ENCODE data around the gene UMAD1. TPM values are rescaled to one million over a fixed set of nuclear protein-coding genes. Genes with fewer than 3 reads are reported as not detected.

The UMAD1 gene
- polyA plus RNA-seq, 3 donors from 2014 or later, result 16.9 to 21.8 (median 17.2) TPM

DNA sequence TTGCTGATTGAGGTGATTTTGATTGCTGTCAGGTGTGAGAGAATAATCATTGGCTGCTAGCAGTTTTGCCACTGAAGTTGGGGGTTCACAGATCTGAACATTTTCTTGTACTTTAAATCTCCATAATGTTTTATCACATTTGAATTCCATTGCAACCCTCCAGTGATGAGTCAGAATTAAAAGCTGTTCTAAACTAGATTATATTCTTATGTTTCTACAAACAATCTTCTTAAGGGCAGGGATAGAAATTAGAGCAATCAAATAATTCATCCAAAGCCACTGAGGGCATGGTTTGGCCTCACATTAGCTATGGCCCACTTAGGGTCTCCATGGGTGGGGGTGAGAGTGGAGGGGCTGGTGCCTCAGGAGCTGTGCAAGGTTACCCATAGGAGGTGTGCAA lies 130.9 kb downstream of the UMAD1 start:
- no peak for DNase-seq
- H3K27ac Mint-ChIP-seq, result no peak overlapping the region
- no peak overlapping the region for H3K4me3 Mint-ChIP-seq
- peaks cover 2 to 20% (median 6%) of the 10 kb centered on the region in 3 donors for H3K36me3 Mint-ChIP-seq
- H3K4me1 Mint-ChIP-seq, result peaks cover 0 to 4% of the 10 kb centered on the region in 2 donors
- H3K9me3 Mint-ChIP-seq, result peaks cover 0 to 2% (median 0%) of the 10 kb centered on the region in 6 donors
- no peaks in the 10 kb centered on the region for H3K27me3 Mint-ChIP-seq (ENCODE audit: low read depth in 3 of 3)

DNA sequence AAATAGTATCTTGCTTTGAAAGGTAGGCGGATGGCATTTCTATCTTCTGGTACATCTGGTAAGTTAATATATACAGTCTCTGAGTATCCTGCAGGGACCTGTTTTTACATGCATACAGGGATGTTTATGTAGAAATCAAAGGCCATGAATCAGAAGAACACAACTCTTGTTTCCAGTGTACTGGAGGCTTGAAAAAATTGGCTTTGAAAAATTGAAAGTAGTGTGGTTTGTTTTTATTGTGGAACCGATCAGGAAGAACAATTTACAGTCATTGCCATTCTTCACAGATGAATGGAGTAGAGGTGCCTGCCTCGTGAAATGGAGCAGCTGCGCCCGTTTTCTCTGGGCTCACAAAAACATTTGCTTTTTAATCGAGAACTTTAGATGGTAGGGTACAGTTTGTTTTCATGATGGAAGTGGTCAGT lies 131.9 kb downstream of the UMAD1 start:
- H3K36me3 Mint-ChIP-seq, result peaks cover 2 to 20% (median 6%) of the 10 kb centered on the region in 3 donors
- H3K27me3 Mint-ChIP-seq (ENCODE audit: low read depth in 3 of 3), result no peaks in the 10 kb centered on the region
- peaks cover 0 to 2% (median 0%) of the 10 kb centered on the region in 6 donors for H3K9me3 Mint-ChIP-seq
- peak overlapping the region in 1 of 6 donors; percentile 58 for H3K27ac Mint-ChIP-seq
- no peak for DNase-seq
- H3K4me3 Mint-ChIP-seq, result no peak overlapping the region
- H3K4me1 Mint-ChIP-seq, result peaks cover 0 to 4% of the 10 kb centered on the region in 2 donors

DNA sequence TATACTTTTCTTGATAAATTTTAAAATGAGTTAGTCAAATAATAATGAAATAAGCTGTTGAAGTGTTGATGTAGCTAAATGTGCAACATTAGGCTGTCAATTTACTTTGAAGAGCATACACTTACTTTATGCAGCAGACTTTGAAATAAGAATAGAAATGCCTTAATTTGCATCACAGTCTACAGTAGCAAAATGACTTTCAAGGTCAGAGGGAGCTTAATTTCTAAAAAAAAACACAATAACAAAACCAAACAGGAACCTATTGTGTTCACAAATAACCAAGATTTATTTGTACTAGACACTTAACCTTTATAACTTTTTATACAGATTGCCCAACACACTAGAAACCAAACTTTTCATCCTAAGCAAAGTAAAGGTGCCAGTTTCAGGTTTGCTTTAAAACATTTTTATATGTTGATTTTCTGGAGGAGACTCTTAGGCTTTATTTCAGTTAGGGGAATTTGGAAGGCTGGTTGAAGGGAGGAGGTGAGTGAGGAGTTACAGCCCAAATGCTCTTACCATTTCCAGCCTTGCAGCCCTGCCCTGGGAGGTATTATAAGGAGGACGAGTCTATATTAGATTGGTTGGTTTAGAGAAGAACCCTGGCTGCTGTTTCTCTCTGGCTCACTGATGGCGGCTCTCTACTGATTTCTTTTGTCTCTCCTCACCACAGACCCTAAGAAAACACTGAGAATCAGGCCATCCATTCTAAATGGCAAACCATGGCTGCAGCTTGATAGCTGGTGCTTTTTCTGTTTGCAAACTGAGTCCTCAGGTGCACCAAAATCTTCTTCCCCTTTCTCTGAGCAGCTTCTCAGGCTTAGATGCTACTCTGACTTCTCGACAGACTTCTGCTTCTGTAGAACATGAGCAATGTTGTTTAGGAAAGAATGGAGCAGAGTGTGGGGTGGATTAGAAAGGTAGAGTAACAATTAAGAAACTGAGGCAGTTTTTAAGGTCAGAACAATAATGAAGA lies 133.1 kb downstream of the UMAD1 start:
- Mint-ChIP-seq H3K4me3 (no peak overlapping the region), H3K27ac (no peak overlapping the region), H3K27me3 (ENCODE audit: low read depth in 3 of 3) (no peaks in the 10 kb centered on the region), H3K36me3 (peaks cover 2 to 20% (median 6%) of the 10 kb centered on the region in 3 donors), H3K4me1 (peaks cover 0 to 4% of the 10 kb centered on the region in 2 donors), H3K9me3 (peaks cover 0 to 2% (median 0%) of the 10 kb centered on the region in 6 donors)
- DNase-seq, result no peak

DNA sequence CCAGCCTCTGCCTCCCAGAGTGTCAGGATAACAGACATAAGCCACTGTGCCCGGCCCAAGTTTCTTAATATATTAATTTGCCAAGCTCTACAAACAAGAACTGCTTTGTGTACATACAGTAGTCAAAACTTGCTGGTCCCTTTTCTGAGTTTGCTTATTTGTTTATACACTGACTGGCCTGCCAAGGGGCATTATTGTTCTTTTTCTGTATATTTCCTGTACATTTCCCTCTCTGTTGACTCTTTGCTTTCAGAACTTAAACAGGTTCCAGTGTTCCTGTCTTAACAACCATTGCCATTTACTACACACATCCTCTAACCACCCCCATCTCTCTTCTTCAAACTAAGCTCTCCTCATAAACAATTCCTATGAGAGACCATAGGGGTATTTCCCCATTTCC lies 139.3 kb downstream of the UMAD1 start:
- Mint-ChIP-seq H3K27ac (peak overlapping the region in 1 of 6 donors; percentile 49), H3K4me3 (no peak overlapping the region), H3K27me3 (ENCODE audit: low read depth in 3 of 3) (no peaks in the 10 kb centered on the region), H3K36me3 (peaks cover 0 to 7% (median 0%) of the 10 kb centered on the region in 3 donors), H3K4me1 (peaks cover 13 to 15% of the 10 kb centered on the region in 2 donors), H3K9me3 (peaks cover 0 to 2% (median 0%) of the 10 kb centered on the region in 6 donors)
- DNase-seq, result no peak

DNA sequence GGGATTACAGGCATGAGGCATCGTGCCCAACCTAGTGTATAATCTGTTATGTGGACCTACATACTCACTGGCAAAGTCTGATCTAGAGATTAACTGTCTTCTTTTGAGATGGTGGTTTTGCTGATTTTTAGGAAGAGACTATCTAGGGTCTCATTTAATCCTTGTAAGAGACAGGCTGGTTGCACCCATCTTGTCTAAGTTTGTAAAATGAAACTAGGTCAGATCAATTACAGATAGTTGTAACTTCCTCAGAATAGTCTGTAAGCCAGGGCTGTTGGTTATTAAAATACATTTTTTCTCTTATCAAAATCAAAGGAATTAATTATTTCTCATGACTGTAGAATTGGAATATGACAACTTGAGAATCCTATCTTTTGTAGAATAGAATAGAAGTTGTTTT lies 142.4 kb downstream of the UMAD1 start:
- peak overlapping the region; percentile 24 to 92 (median 82) for H3K27ac Mint-ChIP-seq

DNA sequence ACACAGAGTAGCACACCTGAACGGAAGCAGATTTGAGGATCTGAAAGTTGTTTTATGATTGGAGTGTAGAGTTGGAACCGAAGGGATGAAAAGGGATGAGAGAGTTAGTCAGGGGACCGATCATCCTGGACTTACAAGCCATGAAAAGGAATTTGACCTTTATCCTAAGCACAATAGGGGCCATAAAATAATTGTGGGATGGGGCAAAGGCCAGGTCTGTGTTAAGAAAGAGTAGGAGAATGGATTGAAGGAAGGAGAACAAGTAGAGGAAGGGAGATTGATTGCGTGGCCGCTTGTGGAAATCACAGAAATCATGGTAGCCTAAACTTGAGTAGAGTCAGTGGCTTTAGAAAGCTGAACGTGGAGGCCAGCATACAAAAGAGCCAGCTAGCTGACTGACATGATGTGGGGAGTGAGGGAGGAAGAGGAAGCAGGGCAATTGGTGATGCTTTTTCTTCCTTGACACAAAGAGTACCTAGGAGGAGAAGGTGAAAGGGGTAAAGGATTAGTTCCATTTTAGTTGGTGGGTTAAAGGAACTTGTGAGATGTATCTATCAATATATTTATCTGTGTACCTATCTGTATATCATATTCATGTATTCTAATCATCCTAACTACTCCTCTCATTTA lies 144.9 kb downstream of the UMAD1 start:
- Mint-ChIP-seq H3K4me3 (no peak overlapping the region), H3K4me1 (peaks cover 13 to 15% of the 10 kb centered on the region in 2 donors), H3K27ac (peak overlapping the region in 1 of 6 donors; percentile 14), H3K9me3 (no peaks in the 10 kb centered on the region), H3K36me3 (peaks cover 0 to 4% (median 4%) of the 10 kb centered on the region in 3 donors), H3K27me3 (ENCODE audit: low read depth in 3 of 3) (peaks cover 0 to 5% (median 0%) of the 10 kb centered on the region in 3 donors)
- no peak for DNase-seq

More for the DNA sequence above, 142.4 kb downstream of the UMAD1 start:
- Mint-ChIP-seq H3K36me3 (peaks cover 0 to 4% (median 4%) of the 10 kb centered on the region in 3 donors), H3K9me3 (no peaks in the 10 kb centered on the region), H3K4me1 (peaks cover 13 to 15% of the 10 kb centered on the region in 2 donors), H3K4me3 (peak overlapping the region; percentile 65 to 85 (median 73)), H3K27me3 (ENCODE audit: low read depth in 3 of 3) (peaks cover 0 to 5% (median 0%) of the 10 kb centered on the region in 3 donors)
- no peak for DNase-seq

DNA sequence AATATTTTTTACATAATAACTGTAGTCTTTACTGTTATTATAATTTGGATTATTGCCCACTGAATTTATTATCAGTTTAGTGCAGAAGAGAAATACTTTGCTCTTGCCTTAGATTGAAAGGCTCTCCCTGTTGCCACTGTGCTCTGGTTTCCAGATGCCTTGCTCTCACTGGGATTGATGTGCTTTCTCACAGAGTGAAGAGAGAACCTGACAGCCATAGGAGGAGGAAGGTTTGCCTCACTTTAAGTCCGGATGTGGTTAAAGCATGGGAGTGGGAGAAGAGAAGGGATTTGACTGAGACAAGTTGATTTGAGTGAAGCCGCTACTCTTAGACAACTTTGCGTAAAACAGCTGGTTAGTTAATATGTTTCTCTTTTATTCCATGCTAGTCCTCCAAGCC lies 146.0 kb downstream of the UMAD1 start:
- Mint-ChIP-seq H3K27me3 (ENCODE audit: low read depth in 3 of 3) (peaks cover 0 to 5% (median 0%) of the 10 kb centered on the region in 3 donors), H3K27ac (peak overlapping the region in 1 of 6 donors; percentile 21), H3K36me3 (peaks cover 0 to 9% (median 7%) of the 10 kb centered on the region in 3 donors), H3K9me3 (no peaks in the 10 kb centered on the region), H3K4me3 (no peak overlapping the region), H3K4me1 (peaks cover 13 to 15% of the 10 kb centered on the region in 2 donors)
- no peak for DNase-seq

DNA sequence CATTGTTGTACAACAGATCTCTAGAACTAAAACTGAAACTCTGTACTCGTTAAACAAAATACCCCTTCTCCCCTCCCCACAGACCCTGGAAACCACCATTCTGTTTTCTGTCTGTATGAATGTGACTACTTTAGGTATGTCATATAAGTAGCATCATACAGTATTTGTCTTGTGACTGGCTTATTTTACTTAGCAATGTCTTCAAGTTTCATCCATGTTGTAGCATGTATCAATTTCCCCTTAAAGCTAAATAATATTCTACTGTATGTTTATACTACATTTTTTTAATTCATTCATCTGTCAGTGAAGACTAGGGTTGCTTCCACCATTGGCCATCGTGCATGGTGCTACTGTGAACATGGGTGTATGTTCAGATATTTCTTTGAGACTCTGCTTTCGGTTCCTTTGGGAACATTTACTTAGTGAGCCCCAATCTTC lies 149.0 kb downstream of the UMAD1 start:
- H3K4me3 Mint-ChIP-seq, result no peak overlapping the region
- no peak overlapping the region for H3K27ac Mint-ChIP-seq
- no peaks in the 10 kb centered on the region for H3K9me3 Mint-ChIP-seq
- H3K27me3 Mint-ChIP-seq (ENCODE audit: low read depth in 3 of 3), result peaks cover 0 to 5% (median 2%) of the 10 kb centered on the region in 3 donors
- no peak for DNase-seq
- H3K36me3 Mint-ChIP-seq, result peaks cover 8 to 21% (median 16%) of the 10 kb centered on the region in 3 donors
- no peaks in the 10 kb centered on the region for H3K4me1 Mint-ChIP-seq

DNA sequence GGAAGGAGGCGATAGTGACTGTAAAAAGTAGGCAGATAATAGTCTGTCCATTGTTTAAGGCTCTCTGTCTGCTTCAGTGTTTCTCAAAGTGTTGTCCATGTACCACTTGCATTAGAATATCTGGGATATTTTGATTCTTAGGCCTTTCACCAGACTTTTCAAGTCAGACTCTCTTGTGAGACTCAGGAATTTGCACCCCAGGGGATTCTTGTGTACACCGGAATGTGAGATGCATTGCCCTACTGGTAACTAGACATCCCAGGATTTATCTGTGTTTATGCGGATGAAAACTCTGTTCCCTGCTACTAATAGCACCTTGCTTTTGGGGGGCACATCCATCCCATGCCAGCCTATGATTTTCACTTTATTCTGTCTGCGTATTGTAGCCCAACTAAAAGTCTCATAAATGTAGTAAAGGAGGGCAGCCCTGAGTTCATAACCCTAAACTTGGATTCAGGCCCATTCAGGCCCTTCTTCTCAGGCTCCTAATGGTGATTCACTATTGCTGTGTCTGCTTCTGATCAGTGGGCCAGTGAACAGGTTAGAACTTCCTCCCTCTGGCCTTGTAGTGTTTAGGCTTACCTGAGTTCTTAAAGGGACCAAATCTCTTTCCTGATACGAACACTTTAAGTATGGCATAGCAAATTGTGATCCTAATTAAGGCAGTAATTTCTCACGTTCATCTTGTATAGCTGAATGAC lies 149.6 kb downstream of the UMAD1 start:
- Mint-ChIP-seq H3K4me1 (peaks cover 0 to under 1% of the 10 kb centered on the region in 2 donors), H3K9me3 (no peaks in the 10 kb centered on the region), H3K27me3 (ENCODE audit: low read depth in 3 of 3) (peaks cover 0 to 5% (median 2%) of the 10 kb centered on the region in 3 donors), H3K36me3 (peaks cover 9 to 21% (median 21%) of the 10 kb centered on the region in 3 donors), H3K27ac (no peak overlapping the region), H3K4me3 (no peak overlapping the region)
- no peak for DNase-seq

DNA sequence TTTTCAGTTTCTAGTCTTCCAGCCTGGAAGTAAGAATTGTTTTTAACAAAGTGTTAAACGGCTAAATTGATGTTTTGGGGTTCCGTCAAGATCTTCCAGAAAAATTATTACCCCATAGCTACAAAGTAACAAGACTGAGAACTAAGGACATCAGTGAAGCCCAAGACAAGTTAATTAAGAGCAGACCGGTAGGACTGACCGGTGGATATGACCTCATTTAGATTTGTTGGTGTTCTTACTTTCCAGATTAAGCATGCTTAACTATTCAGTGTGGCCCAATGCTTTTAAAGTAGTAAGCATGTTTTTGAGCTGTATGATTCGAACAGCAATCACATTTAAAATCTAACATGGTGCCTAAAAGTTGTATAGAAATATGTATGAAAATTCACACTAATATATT lies 151.0 kb downstream of the UMAD1 start:
- H3K4me1 Mint-ChIP-seq, result peaks cover 4 to 9% of the 10 kb centered on the region in 2 donors
- H3K27me3 Mint-ChIP-seq (ENCODE audit: low read depth in 3 of 3), result peaks cover 0 to 2% (median 2%) of the 10 kb centered on the region in 3 donors
- no peak overlapping the region for H3K4me3 Mint-ChIP-seq
- H3K27ac Mint-ChIP-seq, result no peak overlapping the region
- no peaks in the 10 kb centered on the region for H3K9me3 Mint-ChIP-seq
- no peak for DNase-seq
- H3K36me3 Mint-ChIP-seq, result peaks cover 18 to 31% (median 24%) of the 10 kb centered on the region in 3 donors

DNA sequence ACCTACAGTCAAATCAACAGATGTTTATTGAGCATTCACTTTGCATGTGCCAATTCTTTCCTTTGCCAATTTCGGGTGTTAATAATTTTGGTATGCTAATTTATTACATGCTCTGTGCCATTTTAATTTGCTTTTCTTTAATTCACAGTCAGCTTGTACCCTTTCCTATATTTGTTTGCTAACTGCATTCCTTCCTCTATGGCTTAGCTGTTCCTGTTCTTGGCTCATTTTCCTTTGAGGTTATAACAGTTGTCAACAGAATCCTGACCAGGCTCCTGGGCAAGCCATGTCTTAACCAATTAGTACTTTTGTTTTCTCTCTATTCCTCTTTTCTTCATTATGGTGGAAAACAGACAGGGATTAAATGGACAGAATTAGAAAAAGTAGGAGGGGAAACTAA lies 151.5 kb downstream of the UMAD1 start:
- DNase-seq, result no peak
- Mint-ChIP-seq H3K4me3 (no peak overlapping the region), H3K4me1 (peaks cover 4 to 9% of the 10 kb centered on the region in 2 donors), H3K36me3 (peaks cover 22 to 35% (median 29%) of the 10 kb centered on the region in 3 donors), H3K9me3 (peaks cover 0 to 2% (median 0%) of the 10 kb centered on the region in 6 donors), H3K27me3 (ENCODE audit: low read depth in 3 of 3) (peaks cover 0 to 2% (median 2%) of the 10 kb centered on the region in 3 donors), H3K27ac (no peak overlapping the region)

DNA sequence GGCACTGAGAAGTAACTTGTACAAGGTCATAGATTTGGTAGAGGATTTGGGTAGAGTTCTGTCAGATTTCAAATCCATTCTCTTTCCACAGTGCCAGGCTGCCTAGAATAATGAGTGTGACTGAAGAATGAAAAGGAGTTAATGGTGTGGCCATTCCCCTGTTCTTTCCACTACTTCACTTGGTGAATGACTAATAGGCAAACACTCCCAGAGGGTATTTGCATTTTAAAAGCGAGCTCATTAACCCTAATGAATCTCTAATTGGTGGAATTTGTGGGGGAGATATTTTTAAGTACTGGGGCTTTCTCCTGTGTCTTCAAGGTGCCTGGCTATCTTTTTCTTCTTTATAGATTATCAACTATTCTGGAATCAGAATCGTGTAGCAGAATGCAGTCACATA lies 152.7 kb downstream of the UMAD1 start:
- Mint-ChIP-seq H3K9me3 (peaks cover 0 to 2% (median 0%) of the 10 kb centered on the region in 6 donors), H3K4me3 (no peak overlapping the region), H3K27me3 (ENCODE audit: low read depth in 3 of 3) (peaks cover 0 to 2% (median 0%) of the 10 kb centered on the region in 3 donors), H3K36me3 (peaks cover 26 to 46% (median 34%) of the 10 kb centered on the region in 3 donors), H3K27ac (no peak overlapping the region), H3K4me1 (peaks cover 4 to 9% of the 10 kb centered on the region in 2 donors)
- no peak for DNase-seq

DNA sequence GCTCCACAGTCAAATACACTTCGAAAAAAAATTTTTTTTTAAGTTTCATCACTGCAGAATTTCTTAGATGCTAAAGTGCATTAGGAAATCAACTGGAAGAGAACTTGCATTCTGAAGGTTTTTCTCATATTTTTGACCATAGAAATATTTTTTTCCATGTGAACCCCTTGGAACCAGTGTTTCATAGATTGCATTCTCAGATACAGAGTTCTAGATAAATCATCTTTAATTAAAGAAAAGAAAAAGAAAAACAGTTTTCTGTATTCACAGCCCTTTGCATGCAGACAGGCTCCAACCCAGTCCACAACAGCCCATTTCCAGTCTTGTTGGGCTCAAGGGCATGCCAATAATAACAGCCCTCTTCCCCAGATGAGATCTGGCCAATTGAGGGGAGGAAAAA lies 153.4 kb downstream of the UMAD1 start:
- DNase-seq, result no peak
- peaks cover 0 to 2% (median 0%) of the 10 kb centered on the region in 3 donors for H3K27me3 Mint-ChIP-seq (ENCODE audit: low read depth in 3 of 3)
- peaks cover 0 to 2% (median 0%) of the 10 kb centered on the region in 6 donors for H3K9me3 Mint-ChIP-seq
- H3K4me1 Mint-ChIP-seq, result peaks cover 4 to 9% of the 10 kb centered on the region in 2 donors
- H3K36me3 Mint-ChIP-seq, result peaks cover 26 to 46% (median 37%) of the 10 kb centered on the region in 3 donors
- no peak overlapping the region for H3K4me3 Mint-ChIP-seq
- H3K27ac Mint-ChIP-seq, result no peak overlapping the region
